ENCODE measurements around the gene GULP1. TPM values are rescaled to one million over a fixed set of nuclear protein-coding genes. Genes with fewer than 3 reads are reported as not detected.
"Not testable (repeated sequence)": the region's sequence is repeated elsewhere in the genome, so short reads cannot be mapped to it uniquely, and the experiment has no call there.

The GULP1 gene
- polyA plus RNA-seq, 4 donors: 55.8 to 64.3 (median 60.8) TPM

DNA sequence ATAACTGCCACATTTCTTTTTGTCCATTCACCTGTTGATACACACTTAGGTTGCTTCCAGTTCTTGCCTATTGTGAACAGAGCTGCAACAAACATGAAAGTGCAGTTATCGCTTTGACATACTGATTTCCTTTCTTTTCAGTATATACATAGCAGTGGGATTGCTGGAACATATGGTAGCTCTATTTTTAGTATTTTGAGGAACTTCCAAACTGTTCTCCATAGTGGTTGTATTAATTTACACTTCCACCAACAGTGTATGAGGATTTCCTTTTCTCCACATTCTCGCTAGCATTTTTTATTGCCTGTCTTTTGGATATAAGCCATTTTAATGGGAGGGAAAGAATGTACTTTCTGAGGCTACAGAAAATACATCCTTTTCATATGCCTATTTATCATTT, 167.4 kb downstream of the GULP1 start:
- DNase-seq (ENCODE audit: low read depth in 4 of 4, low spot score in 2 of 4): no peak

GRCh38 chr2:188466078-188466477, 174.4 kb downstream of the GULP1 start:
- not testable (repeated sequence) for DNase-seq (ENCODE audit: low read depth in 4 of 4, low spot score in 2 of 4)

DNA sequence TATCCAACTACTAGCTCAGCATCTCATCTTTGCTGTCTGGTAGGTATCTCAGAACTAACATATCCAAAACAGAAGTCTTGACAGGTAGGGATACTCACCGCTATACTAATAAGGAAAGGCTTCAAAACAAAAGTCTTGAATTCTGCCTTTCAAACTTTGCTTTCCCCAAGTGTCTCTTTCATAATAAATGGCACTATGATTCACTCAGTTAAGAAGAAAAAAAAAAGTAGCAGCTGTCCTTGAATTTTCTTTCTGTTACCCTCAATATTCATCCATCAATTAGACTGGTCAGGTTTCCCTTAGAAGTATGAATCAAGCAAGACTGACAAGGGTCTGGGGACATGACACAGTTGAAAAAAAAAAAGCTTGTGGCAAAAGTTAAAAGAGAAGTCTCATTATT, 175.1 kb downstream of the GULP1 start:
- DNase-seq (ENCODE audit: low read depth in 4 of 4, low spot score in 2 of 4): no peak

- no peak for DNase-seq (ENCODE audit: low read depth in 4 of 4, low spot score in 2 of 4)
These were observed 179.5 kb downstream of the GULP1 start for GRCh38 chr2:188471166-188471565.

GRCh38 chr2:188473306-188473705, 181.6 kb downstream of the GULP1 start:
- no peak for DNase-seq (ENCODE audit: low read depth in 4 of 4, low spot score in 2 of 4)

- DNase-seq (ENCODE audit: low read depth in 4 of 4, low spot score in 2 of 4): no peak
These were observed 182.6 kb downstream of the GULP1 start for GRCh38 chr2:188474316-188474715.

GRCh38 chr2:188475945-188476344, 184.3 kb downstream of the GULP1 start:
- DNase-seq (ENCODE audit: low read depth in 4 of 4, low spot score in 2 of 4): no peak

DNA sequence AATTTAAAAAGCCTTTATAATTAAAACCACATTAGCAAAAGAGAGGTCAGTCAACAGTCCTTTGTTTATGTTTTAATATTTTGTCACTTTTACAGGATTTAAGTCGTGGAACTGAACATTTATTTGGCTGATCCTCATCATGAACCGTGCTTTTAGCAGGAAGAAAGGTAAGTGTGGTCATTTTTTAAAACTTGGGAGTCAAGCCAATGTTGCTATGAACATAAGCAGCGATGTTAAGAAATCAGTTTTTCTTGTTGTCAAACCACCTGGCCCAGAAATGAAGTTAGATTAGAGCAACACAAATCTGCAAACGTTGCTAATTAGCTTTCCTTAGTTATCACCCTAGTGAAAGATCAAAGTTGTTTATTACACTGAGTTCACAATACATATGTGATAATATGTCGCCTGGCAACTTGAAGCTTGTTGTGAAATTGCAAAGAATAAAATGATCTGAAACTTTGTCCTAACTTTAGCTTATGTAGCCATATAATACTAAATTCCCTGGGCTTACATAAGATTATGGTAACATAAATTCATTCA, 186.0 kb downstream of the GULP1 start:
- DNase-seq (ENCODE audit: low read depth in 4 of 4, low spot score in 2 of 4): no peak

DNA sequence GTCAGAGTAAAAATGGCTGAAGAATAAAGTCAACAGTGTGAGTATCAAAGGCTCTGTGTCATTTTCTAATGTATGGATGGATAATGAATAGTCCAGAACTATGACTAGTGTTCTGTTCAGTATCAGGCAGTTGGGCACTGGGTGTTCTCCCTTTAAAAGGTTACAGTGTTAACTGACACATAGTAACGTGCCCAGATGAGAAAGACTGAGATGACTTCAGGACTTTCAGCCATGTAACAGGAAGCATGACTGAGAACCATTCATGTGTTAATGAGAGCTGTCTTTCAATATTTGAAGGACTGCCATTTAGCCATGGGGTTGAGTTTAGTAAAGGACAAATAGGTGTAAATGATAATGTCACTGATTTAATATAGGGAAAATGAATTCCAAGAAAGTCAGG, 187.1 kb downstream of the GULP1 start:
- DNase-seq (ENCODE audit: low read depth in 4 of 4, low spot score in 2 of 4): no peak

GRCh38 chr2:188481474-188481873, 189.8 kb downstream of the GULP1 start:
- DNase-seq (ENCODE audit: low read depth in 4 of 4, low spot score in 2 of 4): no peak

- no peak for DNase-seq (ENCODE audit: low read depth in 4 of 4, low spot score in 2 of 4)
These were observed 193.8 kb downstream of the GULP1 start for GRCh38 chr2:188485496-188485895.

- no peak for DNase-seq (ENCODE audit: low read depth in 4 of 4, low spot score in 2 of 4)
These were observed 201.1 kb downstream of the GULP1 start for GRCh38 chr2:188492751-188493150.

DNA sequence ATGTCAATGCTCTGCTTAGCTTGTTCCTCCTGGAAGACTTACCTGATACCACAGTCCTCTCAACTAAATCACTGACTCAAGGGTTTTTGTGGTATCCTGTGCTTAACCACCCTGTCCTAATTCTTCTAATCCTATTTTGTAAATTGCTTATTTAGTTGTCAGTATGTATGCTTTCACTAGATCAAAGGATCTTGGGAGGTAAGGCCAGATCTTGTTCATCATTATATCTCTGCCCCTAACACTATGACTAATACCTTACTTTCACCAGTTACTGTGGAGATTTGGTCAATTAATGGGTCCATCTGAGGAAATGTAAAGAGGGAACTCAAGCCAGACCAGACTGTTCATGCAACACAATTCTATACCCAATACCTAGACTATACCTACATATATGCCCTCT, 203.2 kb downstream of the GULP1 start:
- DNase-seq (ENCODE audit: low read depth in 4 of 4, low spot score in 2 of 4): no peak

GRCh38 chr2:188495969-188496431, 204.3 kb downstream of the GULP1 start:
- DNase-seq (ENCODE audit: low read depth in 4 of 4, low spot score in 2 of 4): no peak

- no peak for DNase-seq (ENCODE audit: low read depth in 4 of 4, low spot score in 2 of 4)
These were observed 206.1 kb downstream of the GULP1 start for GRCh38 chr2:188497726-188498125.

GRCh38 chr2:188503975-188504374, 212.3 kb downstream of the GULP1 start:
- no peak for DNase-seq (ENCODE audit: low read depth in 4 of 4, low spot score in 2 of 4)

DNA sequence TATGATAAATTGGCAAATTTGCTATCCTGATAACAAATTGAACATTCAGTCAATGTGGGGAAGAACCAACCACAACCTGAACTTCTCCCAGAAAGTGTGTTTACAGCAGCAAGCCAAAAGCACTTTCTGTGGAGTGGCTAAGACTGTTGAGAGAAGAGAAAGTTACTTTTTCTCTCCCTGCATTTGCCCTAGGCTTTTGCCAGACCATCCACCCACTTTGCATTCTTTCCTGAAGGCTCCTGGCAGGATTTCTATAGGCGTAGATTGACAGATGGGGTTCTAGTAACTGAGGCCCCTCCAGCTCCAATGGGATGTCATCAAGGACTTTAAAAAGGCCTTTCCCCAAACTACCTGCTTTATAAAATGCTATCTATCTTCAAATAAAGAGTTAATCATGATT, 215.2 kb downstream of the GULP1 start:
- DNase-seq (ENCODE audit: low read depth in 4 of 4, low spot score in 2 of 4): no peak

GRCh38 chr2:188511346-188511745, 219.7 kb downstream of the GULP1 start:
- no peak for DNase-seq (ENCODE audit: low read depth in 4 of 4, low spot score in 2 of 4)

GRCh38 chr2:188512456-188512855, 220.8 kb downstream of the GULP1 start:
- peak in 2 of 4 donors; percentile 20 to 29 for DNase-seq (ENCODE audit: low read depth in 4 of 4, low spot score in 2 of 4)

GRCh38 chr2:188515918-188516317, 224.2 kb downstream of the GULP1 start:
- DNase-seq (ENCODE audit: low read depth in 4 of 4, low spot score in 2 of 4): no peak

DNA sequence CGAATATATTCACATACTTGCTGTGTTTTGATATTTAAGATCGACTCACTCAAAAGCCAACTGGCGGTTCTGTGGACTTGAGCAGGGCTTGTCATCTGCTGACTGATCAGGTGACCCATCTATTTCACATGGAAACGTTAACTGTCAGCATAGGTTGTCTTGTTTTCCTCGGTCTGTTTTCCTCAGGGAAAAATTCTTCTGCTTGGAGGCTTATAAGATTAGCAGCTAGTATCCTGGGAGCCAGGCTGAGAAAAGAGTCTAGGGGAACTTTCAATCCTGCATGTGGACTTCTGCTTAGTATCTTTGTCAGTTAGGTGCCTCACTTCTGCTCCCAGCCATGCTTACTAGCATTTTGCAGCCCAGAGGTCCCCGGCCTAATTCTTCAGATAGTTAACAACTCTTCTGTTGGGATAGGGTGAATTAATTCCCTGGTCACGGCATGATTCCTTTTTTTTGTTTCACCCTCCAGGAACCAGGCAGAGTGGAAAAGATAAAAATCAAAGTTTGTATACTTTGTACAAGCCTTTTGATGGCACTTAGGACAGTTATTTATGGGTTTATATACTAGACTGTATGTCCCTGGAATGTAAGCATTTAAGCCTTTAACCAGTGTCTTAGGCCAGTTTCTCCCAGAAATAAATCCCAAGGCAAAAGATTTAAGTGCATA, 226.0 kb downstream of the GULP1 start:
- DNase-seq (ENCODE audit: low read depth in 4 of 4, low spot score in 2 of 4): no peak

- no peak for DNase-seq (ENCODE audit: low read depth in 4 of 4, low spot score in 2 of 4)
These were observed 226.7 kb downstream of the GULP1 start for GRCh38 chr2:188518381-188518780.

- no peak for DNase-seq (ENCODE audit: low read depth in 4 of 4, low spot score in 2 of 4)
These were observed 227.5 kb downstream of the GULP1 start for GRCh38 chr2:188519136-188519535.
